BJ (cell line): ENCODE measurements around the gene CLDN24. TPM values are rescaled to one million over a fixed set of nuclear protein-coding genes. Genes with fewer than 3 reads are reported as not detected.

Experiments
- CTCF ChIA-PET: fragments of 350-600 bp; formaldehyde crosslinking; extraction: SDS; loops from one replicate; lab custom pipeline; 2021; ENCODE audit warnings: antibody characterized with exemption, inconsistent platforms; lab: Yijun Ruan, JAX
- POLR2A ChIA-PET: fragments of 300-600 bp; sonication (Branson Sonifier 250); formaldehyde crosslinking; extraction: SDS; loops from one replicate; lab custom pipeline; 2021; ENCODE audit warnings: antibody characterized with exemption; lab: Charles Lee
- DNase-seq: peaks from one replicate; pipeline ENCODE4 v3.0.0-alpha.2; 2011; ENCODE audit warnings: low read depth
- H3K27me3 ChIP-seq: 2 replicates; pipeline ENCODE4 v1.6.0; 2011; ENCODE audit warnings: low read length; ENCODE audit not compliant: control insufficient read depth, insufficient read depth
- H3K36me3 ChIP-seq: 2 replicates; pipeline ENCODE4 v1.5.1; 2011; ENCODE audit warnings: low read length; ENCODE audit not compliant: control insufficient read depth, insufficient read depth
- H3K4me3 ChIP-seq: 2 replicates; pipeline ENCODE4 v1.5.1; 2011; ENCODE audit warnings: low read depth, mild to moderate bottlenecking, control low read depth, low read length
- CTCF ChIP-seq: IDR thresholded peaks from 2 replicates; pipeline ENCODE4 v1.5.1; 2011; ENCODE audit warnings: low read depth, mild to moderate bottlenecking, control low read depth, inconsistent platforms, low read length, moderate library complexity; ENCODE audit not compliant: insufficient read depth
- polyA minus RNA-seq: library from RNA; depleted of rRNA, polyadenylated mRNA; stranded (reverse); fragments of >200 nt; gene quantifications from 2 replicates; pipeline ENCODE4 v1.2.3, GENCODE V29; 2011; rRNA and poly(A)+ RNA removed
- polyA plus RNA-seq: library from polyadenylated mRNA; depleted of rRNA; stranded (reverse); fragments of >200 nt; gene quantifications from 2 replicates; pipeline ENCODE4 v1.2.3, GENCODE V29; 2011; rRNA removed

Gene CLDN24
- polyA plus RNA-seq (not detected in 2 replicates), polyA minus RNA-seq (not detected in 2 replicates)

- Histone ChIP-seq H3K27me3 (no peaks in the 10 kb centered on the region), H3K4me3 (no peak within 1 kb of the TSS), H3K36me3 (no peaks in the 10 kb centered on the region)
- ChIA-PET CTCF (no interaction called here), POLR2A (no interaction called here)
- no peak for DNase-seq
- no peak for TF ChIP-seq CTCF
These were observed at the start of gene CLDN24 for GRCh38 chr4:183322326-183322725. Gene CLDN24, minus strand, starts transcription at chr4:183322426. Its CDS starts 0 bp downstream, at chr4:183322426.

GRCh38 chr4:183370786-183371185 is 48.6 kb upstream of the CLDN24 start:
- ChIA-PET CTCF (interaction anchor here (1.3 kb wide), 1 partner anchor 28 kb away, joined by 3 read pairs; no protein-coding TSS in a partner anchor), POLR2A (no interaction called here)
- no peak overlapping the region for H3K4me3 ChIP-seq
- no peak for TF ChIP-seq CTCF
- DNase-seq, result no peak
- H3K36me3 ChIP-seq, result no peaks in the 10 kb centered on the region
- H3K27me3 ChIP-seq, result no peaks in the 10 kb centered on the region

- DNase-seq, result no peak
- POLR2A ChIA-PET, result no interaction called here
- CTCF ChIA-PET, result interaction anchor here (1.0 kb wide), 1 partner anchor 9 kb away, joined by 3 read pairs; no protein-coding TSS in a partner anchor
- no peak for TF ChIP-seq CTCF
- no peaks in the 10 kb centered on the region for H3K36me3 ChIP-seq
- no peaks in the 10 kb centered on the region for H3K27me3 ChIP-seq
- H3K4me3 ChIP-seq, result no peak overlapping the region
These were observed 46.8 kb upstream of the CLDN24 start for GRCh38 chr4:183369073-183369472.

GRCh38 chr4:183366206-183366835 is 44.1 kb upstream of the CLDN24 start:
- no peaks in the 10 kb centered on the region for H3K36me3 ChIP-seq
- no peak overlapping the region for H3K4me3 ChIP-seq
- POLR2A ChIA-PET, result no interaction called here
- CTCF ChIA-PET, result interaction anchor here (1.5 kb wide), 1 partner anchor 12 kb away, joined by 3 read pairs; no protein-coding TSS in a partner anchor
- no peak for TF ChIP-seq CTCF
- no peaks in the 10 kb centered on the region for H3K27me3 ChIP-seq
- DNase-seq, result no peak

GRCh38 chr4:183364025-183364424 is 41.8 kb upstream of the CLDN24 start:
- ChIA-PET POLR2A (no interaction called here), CTCF (no interaction called here)
- TF ChIP-seq CTCF, result no peak
- no peak overlapping the region for H3K4me3 ChIP-seq
- no peak for DNase-seq
- no peaks in the 10 kb centered on the region for H3K27me3 ChIP-seq
- no peaks in the 10 kb centered on the region for H3K36me3 ChIP-seq
